22Rv1 (cell line): ENCODE measurements around the gene RPLP2.

Source experiments
- ZFX ChIP-seq: fragments of 450-650 bp; IDR thresholded peaks from 2 replicates; pipeline ENCODE4 v1.6.1; 2017; ENCODE audit warnings: antibody characterized with exemption, borderline replicate concordance
- TF ChIP-seq, protein P1 (sequence below): fragments of 450-650 bp; IDR thresholded peaks from 2 replicates; pipeline ENCODE4 v1.5.1; 2017; ENCODE audit warnings: mild to moderate bottlenecking

DNA sequence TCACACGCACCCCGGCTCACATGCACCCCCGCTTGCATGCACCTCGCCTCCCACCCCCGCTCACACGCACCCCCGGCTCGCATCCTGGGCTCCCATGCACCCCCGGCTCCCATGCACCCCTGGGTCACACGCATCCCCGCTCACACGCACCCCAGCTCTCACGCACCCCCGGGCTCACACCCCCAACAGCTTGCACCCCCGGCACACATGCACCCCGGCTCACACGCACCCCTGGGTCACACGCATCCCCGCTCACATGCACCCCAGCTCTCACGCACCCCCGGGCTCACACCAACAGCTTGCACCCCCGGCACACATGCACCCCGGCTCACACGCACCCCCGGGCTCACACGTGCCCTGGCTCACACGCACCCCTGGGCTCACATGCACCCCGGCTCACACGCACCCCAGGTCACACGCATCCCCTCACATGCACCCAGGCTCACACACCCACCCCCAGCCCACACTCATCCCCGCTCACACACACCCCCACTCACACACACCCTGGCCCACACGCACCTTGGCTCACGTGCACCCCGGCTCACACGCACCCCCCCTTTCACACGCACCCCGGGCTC, 49.1 kb downstream of the RPLP2 start:
- TF ChIP-seq, protein P1, sequence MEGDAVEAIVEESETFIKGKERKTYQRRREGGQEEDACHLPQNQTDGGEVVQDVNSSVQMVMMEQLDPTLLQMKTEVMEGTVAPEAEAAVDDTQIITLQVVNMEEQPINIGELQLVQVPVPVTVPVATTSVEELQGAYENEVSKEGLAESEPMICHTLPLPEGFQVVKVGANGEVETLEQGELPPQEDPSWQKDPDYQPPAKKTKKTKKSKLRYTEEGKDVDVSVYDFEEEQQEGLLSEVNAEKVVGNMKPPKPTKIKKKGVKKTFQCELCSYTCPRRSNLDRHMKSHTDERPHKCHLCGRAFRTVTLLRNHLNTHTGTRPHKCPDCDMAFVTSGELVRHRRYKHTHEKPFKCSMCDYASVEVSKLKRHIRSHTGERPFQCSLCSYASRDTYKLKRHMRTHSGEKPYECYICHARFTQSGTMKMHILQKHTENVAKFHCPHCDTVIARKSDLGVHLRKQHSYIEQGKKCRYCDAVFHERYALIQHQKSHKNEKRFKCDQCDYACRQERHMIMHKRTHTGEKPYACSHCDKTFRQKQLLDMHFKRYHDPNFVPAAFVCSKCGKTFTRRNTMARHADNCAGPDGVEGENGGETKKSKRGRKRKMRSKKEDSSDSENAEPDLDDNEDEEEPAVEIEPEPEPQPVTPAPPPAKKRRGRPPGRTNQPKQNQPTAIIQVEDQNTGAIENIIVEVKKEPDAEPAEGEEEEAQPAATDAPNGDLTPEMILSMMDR = no peak
- TF ChIP-seq ZFX = no peak
